ENCODE data around the gene DGKK. TPM values are rescaled to one million over a fixed set of nuclear protein-coding genes. Genes with fewer than 3 reads are reported as not detected.
"Not testable (repeated sequence)": the region's sequence is repeated elsewhere in the genome, so short reads cannot be mapped to it uniquely, and the experiment has no call there.

The DGKK gene
- polyA plus RNA-seq, 5 donors = 0.03 to 0.09 (median 0.04) TPM; not detected in 1

DNA sequence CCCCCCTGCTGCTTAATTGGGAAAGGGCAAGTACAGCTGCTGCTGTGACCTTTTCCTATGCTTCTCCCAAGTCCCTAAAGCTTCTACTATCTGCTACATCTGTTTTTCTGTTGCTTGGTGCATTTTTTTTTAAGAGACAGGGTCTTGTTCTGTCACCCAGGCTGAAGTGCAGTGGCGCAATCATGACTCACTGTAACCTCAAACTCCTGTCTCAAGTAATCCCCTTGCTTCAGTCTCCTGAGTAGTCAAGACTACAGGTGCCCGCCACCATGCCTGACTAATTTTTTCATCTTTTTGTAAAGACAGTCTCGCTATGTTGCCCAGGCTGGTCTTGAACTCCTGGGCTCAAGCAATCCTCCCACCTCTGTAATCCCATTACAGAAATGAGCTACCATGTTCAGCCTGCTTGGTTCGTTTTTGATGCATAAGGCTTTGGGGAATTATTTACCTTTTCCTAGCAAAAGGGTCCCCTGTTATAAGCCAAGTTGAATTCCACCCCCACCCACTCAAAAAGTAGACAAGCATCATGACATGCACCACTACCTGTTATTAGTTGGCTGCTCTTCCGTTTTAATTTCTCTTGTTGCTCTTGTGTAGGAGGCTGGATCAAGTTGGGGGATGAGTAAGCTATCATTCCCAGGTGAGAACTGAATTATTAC lies 39.6 kb downstream of the DGKK start:
- DNase-seq = no peak

DNA sequence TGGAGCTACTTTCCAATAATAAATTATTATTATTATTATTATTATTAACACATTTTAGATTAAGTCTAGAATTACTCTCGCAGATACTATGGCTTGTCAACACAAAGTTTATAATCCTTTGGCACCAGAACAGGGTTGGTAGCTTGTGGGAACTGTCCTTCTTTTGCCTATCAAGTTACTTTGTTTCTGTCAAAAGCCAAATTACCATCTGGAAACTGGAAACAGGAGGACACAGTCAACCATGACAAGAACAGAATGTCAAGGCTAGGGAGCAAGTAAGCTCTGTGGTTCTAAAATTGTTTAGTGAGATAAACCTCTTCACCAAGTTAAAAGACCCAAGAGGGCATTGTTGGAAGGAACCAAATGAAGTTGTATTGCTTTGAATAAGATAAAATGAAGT lies 42.5 kb downstream of the DGKK start:
- no peak for DNase-seq

DNA sequence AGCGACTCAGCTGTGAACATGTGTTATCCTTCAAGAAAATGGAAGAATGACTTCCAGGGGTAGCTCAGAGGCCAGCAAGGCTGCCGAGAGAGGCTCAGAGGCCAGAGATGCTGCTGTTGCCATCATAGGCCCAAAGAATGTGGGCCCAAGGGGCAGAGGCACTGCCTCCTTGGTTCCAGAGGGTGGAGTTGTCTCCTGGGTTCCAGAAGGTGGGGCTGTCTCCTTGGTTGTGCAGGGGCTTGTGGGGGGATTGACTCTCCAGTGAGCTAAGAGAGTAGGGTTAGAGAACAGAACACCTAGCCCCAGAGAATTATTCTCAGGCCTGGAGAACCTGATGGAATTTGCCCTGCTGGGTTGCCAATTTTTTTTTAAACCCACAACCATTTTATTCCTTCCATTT lies 62.6 kb downstream of the DGKK start:
- no peak for DNase-seq

DNA sequence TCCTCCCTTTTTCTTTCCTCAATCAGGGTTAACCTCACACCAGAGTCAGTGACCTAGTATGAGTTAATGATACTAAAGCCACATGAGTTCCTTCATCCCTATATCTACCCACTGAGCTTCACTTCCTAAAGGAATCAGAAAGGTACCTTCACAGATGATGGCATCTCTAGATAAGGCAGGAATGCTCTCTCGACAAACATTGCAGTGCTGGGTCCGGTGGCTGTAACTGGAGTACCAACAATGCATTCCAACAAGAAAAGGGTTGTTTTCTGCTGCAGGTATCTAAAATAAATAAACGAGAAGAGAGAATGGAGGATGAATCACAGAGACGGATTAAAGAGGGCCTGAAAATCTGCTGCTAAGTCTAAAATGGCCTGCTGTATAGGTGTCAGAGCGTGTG lies 66.7 kb downstream of the DGKK start:
- no peak for DNase-seq

DNA sequence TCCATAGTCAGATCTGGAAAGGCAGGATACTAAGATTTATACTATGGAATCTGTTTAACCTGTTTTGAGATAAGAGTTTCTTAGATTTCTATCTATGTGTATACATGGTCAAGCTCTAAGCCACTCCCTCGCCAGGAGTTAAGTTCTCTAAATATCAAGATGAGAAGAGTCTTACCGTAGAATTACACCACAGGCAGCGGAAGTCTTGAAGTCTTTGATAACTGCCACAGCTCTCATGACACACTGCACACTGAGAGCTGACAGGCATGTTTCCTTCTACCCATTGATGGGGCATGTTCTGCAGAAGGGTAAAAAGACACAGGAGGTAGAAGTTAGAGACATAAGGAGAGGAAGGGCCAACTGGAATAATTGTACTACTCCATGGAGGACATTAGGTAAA lies 67.7 kb downstream of the DGKK start:
- DNase-seq = no peak

DNA sequence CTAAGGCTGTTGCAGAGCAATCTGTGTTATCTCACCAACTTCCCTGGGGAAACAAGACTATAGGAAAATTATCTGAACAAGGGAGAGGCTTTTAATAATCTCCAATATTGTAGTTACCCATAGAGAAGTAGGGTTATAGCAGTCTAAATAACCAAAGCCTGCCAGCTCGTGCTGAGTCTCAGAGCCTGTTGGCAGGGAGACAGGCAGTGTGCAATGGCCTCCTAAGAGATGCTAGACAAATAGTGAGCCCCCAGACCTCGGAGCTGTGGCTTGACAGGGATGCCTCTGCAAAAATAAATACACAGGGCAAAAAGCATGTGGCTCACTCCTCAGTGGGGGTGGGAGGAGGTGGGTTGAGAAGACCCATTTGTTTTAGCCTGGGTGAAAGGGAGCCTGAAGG lies 76.7 kb downstream of the DGKK start:
- no peak for DNase-seq

DNA sequence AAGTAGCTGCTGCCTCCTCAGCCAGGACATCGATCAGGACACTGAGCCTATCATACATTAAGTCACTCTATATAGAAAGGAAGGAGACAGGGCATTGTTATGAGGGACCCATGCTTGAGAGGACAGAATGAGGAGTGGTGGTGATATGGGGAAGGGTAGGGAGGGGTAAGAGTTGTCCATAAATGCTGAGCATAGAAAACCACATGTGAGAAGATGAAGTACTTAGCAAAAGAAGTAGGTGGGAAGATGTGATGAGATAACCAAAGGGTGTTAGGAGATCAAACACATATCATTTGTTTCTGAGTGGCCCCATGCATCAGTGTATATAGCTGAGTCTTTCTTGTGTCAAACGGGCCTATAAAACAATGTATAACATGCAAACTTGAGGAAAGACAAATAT lies 84.1 kb downstream of the DGKK start:
- DNase-seq = no peak

DNA sequence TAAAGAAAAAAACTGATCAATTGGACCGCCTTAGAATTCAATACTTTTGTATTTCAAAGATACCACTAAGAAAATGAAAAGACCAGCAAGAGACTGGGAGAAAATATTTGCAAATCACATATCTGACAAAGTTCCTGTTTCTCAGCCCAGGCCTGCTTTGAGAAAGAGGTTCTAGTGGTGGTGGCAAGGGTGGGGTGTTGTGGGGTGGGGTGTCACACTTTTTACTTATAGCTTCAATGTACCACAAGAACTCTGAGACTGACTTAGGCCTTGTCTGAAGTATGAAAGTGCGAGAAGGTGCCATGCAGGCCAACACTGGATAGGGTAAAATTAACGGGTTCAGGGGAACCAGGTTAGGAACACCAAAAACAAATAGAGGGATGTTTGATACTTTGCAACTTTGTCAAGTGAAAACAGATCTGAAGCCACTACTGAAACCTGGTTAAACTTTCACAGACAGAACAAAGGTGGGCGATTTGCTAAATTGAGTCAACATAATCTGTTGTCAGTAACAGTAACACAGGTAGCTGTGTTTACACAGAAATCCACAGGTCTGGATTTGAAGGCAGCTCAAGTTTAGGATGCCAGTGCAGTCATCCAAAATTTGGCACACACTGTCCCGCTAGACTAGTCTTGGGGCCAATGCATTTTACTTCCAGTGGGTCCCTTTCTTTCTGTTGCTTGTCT lies 88.8 kb downstream of the DGKK start:
- DNase-seq = no peak

DNA sequence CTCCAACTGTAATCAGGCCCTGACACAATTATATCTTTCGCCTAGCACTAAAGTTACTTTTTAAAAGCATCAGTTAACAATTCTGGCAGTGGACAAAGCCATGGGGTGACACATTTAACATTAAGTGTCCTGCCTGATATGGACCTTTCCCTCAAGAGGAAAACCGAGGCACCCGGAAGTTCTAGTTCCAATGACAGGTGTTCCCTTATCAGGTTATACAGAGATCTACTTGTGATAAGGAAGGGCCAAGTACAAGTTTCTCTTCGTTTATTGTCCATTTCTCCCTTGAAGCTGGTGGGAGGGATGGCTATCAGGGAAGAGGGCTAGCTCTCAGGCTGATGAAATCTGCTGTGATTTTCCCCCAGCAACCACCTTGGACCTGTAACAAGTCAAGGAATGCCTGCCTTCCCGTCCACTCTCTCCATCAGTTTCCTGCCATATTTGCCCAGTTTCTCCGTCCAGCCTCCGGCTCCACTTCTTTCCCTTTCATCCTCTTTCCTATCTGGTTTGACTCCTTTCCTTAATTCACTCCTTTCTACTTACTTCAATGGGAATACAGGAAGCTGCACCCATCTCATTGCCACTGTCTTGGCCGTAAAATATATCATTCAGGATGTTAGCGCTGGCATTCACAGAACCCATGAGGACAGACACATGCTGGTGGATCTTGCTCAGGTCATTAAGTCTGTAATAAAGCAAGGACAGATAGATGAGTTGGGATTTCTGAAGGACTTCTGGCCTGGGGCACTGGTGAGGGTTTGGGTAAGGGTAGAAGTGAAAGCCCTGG lies 95.0 kb downstream of the DGKK start:
- no peak for DNase-seq

DNA sequence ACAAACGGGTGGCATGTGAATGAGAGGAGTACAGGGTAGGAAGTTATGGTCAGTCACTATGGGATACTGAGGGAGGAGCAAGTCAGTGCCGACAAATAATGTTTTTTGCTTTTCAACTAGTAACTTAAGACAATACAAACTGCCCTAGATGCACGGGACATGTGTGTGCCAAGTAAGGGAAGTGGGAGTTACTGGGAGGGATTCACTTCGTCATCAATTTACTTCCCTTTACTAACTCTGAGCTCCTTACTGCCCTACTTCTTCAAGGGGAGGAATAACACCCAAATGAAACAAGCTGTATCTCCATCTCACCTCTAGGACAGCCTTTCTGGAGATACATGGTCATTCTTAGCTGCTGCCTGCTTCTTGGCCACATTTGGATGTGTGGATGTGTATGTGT lies 97.7 kb downstream of the DGKK start:
- no peak for DNase-seq

DNA sequence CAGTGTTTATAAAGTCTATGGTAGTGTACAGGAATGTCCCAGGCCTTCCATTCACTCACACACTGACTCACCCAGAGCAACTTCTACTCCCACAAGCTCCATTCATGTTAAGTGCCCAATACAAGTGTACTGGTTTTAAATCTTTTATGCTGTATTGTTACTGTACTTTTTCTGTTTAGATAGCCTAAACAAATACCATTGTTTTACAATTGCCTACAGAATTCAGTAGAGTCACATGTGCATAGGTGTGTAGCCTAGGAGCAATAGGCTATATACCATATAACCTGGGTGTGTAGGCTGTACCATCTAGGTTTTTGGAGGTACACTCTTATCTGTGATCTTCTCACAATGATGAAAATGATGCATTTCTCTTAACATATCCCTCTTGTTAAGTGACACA lies 126.7 kb downstream of the DGKK start:
- DNase-seq = no peak

DNA sequence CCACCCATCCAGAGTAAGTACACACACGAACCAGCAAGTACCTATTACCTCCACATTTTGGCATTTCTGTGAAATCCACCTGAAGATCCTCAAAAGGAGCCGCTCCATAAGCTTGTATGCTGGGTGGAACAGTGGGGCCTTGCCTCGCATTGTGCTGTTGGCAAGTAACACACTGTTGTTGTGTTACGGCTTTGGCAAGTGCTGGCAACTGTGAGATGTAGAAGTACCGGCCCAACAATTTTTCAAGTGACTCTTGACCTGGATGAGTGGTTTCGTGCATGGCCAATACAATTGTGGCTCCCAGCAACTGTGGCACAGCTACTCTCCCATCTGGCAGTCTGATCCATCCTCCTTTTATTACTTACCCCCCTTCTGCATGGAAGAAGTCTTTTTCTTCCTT lies 137.3 kb downstream of the DGKK start:
- DNase-seq = no peak

DNA sequence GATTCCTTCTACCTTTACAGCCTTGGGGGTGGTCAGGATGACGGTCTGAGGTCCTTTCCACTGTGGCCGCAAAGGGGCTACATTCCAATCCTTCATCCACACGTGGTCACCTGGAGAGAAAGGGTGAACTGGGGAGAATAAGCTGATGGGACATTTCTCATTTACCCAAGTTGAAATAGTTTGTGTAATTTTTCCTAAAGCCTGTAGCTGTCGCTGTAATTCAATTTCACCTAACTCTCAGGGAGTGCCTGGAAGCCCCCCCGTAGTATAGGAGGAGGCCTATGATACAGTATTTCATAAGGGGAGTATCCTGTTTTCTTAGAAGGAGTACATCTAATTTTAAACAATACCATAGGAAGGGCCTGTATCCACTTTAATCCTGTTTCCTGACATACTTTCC lies 138.0 kb downstream of the DGKK start:
- DNase-seq = not testable (repeated sequence)

DNA sequence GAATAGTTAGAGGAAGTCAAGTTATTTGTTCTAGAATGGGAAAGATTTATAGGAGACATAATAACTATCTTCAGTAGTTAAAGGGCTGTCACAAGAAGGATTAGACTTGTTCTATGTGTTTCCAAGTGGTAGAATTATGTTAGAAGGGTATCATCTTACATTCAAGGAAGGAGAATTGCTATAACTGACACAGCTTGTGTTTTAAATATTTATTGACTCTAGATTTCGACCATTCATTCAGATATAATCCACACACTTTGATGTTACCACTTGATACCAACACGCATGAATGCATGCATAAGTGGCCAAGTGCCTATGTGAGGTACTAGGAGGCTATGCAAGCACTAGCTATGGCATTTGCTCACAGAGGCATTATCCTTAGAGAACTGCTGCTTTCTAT lies 143.4 kb downstream of the DGKK start:
- DNase-seq = no peak
